GM21390 (cell line): ENCODE results near the gene TOP3A.
"Not testable (repeated sequence)": the region's sequence is repeated elsewhere in the genome, so short reads cannot be mapped to it uniquely, and the experiment has no call there.

ENCODE experiments used
- ATAC-seq: cut with Tn5 transposase; IDR thresholded peaks from one replicate; pipeline ENCODE4 v1.9.1; 2021; ENCODE audit not compliant: unreplicated experiment

TOP3A gene

GRCh38 chr17:18324140-18325050 lies 9.6 kb upstream of the TOP3A start:
- no peak for ATAC-seq

DNA sequence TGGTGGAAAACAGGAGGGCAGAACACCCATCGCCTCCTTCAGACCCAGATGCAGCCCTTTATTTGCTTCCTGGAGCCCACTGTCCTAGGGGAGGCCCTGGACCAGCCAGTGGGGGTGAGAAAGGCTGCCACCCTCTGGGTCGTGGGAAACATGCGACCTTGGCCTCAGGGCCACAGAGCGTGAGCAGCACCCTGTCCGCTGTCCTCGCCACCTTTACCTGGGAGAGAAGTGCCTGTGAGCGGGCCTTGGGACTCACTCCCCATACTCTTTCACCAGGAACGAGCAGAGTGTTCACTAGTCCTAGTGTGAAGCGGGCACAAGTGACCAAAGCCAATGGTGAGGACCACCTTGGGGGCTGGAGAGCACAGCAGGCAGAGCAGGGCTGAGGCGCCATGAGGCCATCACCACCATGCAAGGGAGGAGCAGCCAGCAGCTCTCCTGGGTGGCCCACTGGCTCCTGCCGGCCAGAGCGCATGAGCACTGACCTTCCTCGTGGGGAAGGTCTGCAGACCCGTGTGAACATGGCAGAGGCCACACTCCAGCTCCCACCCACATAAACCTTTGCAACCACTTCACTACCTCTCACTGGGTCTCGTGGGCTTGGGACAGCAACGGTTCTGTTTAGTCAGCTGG lies 8.8 kb upstream of the TOP3A start:
- ATAC-seq = no peak

- ATAC-seq = no peak
Measured at GRCh38 chr17:18323007-18323406, 8.2 kb upstream of the TOP3A start.

- ATAC-seq = no peak
Measured at GRCh38 chr17:18322522-18322921, 7.7 kb upstream of the TOP3A start.

- ATAC-seq = no peak
Measured at GRCh38 chr17:18321309-18321708, 6.5 kb upstream of the TOP3A start.

DNA sequence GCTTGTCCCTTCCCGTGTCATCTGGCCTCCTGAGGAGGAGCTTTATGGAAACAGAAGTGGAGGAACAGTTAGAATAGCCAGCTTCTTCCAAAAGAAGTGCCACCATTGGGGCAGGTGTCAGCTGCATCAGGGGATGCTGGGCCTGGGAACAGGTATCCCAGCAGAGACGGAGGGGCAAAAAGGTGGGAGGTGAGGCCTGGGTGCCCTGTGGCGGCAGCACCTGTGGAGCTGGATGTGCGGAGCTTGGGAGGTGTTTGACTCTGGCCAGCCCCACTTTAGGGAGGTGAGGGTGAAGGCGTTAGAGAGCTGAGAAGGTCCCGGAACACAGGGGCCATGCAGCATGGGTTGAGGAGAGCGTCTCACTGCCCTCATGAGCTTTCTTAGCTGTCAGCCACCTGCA lies 5.5 kb upstream of the TOP3A start:
- ATAC-seq = no peak

DNA sequence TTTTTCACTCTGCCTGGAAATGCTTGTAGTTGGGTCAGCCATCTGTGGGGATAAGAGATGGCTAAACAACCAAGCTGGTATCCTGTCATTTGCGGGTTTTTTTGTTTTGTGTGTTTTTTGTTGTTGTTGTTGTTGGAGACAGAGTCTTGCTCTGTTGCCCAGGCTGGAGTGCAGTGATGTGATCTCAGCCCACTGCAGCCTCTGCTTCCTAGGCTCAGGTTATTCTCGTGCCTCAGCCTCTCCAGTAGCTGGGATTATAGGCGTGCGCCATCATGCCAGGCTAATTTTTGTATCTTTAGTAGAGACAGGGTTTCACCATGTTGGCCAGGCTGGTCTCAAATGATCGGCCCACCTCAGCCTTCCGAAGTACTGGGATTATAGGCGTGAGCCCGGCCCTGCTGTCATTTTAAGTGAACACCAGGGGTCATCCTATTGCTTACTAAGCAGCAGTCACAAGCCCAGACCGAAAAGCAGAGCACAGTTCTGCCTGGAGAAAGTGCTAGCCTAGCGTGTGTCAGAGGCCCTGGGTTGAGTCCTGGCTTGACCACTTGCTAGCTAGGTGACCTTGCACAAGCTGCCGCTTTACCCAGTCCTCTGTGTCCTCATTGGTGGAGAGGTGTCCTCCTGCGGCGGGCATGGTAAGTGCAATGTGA lies 4.9 kb upstream of the TOP3A start:
- ATAC-seq = no peak

- ATAC-seq = no peak
Measured at GRCh38 chr17:18318771-18319450, 4.1 kb upstream of the TOP3A start.

DNA sequence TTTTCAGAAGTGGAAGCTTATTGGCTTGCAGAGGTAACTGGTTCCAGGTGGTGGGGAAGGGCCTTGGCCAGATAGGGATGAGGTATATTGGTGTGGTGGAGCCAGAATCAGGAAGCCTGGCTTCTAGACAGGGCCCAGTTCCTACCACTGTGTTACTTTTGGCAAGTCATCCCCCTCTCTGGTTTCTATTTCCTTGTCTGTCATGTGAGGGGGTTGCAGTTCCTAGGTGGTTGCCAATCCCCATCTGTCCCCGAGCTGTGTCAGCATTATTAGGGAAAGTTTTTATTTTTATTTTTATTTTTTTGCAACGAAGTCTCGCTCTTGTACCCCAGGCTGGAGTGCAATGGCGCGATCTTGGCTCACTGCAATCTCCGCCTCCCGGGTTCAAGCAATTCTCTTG lies 3.3 kb upstream of the TOP3A start:
- ATAC-seq = no peak

GRCh38 chr17:18315961-18316360 lies 1.2 kb upstream of the TOP3A start:
- ATAC-seq = no peak

DNA sequence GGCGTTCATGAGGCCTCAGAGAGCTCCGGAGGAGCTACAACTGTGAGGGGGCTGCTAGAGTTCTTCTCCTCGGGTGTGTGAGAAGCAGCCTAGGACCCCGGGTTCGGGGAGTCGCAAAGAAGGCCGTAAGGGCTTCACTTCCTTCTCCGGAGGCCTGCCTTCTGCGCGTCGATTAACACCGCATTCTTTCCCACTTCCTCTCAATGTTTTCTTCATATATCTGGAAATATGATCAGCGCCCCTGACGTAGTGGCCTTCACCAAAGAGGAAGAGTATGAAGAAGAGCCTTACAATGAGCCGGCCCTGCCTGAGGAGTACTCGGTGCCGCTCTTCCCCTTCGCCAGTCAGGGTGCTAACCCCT lies 748 bp upstream of the TOP3A start:
- no peak for ATAC-seq

DNA sequence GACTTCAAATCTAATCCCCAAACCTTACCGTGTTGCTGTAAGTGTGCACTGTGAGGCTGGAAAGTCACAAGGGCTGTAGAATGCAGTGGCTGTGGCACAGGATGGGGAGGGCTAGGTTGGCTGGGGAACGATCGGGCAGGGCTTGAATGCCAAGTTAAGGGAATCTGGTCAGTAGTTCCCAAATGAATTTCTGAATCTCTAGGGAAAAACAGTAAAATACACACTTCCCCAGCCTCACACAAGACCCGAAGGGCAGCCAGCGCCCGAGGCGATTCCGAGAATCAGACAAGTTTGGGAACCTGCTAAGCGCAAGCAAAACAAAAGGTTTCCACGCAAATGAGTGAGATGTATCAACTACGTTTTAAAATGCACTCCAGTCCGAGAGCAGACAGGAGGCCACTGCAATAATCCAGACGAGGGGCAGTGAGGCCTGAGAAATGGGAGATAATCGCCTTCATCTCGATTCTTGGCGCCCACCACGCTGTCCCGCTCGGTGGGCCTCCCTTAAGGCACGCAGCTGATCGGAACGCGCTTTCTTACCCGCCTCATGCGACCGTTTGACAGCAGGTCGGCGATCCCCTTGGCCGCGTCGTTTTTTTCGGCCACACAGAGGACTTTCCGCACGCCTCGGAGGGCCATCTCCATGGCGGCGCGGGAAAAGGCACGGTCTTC lies 599 bp downstream of the TOP3A start:
- no peak for ATAC-seq

GRCh38 chr17:18309202-18309601 lies 5.6 kb downstream of the TOP3A start:
- no peak for ATAC-seq

DNA sequence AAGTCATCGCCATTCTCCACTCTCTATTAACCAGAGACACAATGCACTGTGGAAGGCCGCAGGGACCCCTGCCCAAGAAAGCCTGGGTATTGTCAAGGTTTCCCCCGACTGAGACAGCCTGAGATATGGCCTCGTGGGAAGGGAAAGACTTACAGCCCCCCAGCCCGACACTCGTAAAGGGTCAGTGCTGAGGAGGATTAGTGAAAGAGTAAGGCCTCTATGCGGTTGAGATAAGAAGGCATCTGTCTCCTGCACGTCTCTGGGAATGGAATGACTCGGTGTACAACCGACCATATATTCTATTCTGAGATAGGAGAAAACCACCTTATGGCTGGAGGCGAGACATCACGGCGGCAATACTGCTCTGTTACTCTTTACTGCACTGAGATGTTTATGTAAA lies 11.6 kb downstream of the TOP3A start:
- ATAC-seq = not testable (repeated sequence)

GRCh38 chr17:18300725-18301480 lies 13.9 kb downstream of the TOP3A start:
- ATAC-seq = no peak

- ATAC-seq = not testable (repeated sequence)
Measured at GRCh38 chr17:18298061-18298460, 16.7 kb downstream of the TOP3A start.

DNA sequence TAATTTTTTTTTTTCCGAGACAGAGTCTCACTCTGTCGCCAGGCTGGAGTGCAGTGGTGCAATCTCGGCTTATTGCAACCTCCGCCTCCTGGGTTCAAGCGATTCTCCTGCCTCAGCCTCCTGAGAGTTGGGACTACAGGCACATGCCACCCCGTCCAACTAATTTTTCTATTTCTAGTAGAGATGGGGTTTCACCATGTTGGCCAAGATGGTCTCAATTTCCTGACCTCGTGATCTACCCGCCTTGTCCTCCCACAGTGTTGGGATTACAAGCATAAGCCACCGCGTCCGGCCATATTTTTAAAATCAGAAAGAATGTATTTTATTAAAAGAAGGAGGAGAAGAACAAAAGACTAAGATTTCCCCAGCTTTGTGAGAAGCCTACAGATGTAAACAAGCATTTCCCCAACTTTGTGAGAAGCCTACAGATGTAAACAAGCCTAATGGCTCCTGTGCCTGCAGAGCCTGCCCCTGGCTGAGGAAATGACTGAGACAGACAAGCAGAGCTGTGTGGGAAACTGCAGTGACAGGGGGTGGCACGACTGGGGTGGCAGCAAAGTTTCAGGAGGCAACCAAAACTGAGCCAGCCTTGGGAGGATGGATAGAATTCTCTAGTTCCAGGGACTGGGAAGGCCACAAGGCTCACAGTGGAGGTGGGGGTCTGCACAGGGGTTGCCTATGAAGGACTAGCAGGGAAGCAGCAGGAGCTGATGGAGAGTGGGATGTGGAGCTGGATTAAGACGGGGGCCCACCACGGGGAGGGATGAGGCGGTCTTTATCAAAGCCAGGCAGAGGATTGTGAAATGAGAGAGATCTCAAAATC lies 22.9 kb downstream of the TOP3A start:
- no peak for ATAC-seq

GRCh38 chr17:18285296-18285695 lies 29.5 kb downstream of the TOP3A start:
- no peak for ATAC-seq

DNA sequence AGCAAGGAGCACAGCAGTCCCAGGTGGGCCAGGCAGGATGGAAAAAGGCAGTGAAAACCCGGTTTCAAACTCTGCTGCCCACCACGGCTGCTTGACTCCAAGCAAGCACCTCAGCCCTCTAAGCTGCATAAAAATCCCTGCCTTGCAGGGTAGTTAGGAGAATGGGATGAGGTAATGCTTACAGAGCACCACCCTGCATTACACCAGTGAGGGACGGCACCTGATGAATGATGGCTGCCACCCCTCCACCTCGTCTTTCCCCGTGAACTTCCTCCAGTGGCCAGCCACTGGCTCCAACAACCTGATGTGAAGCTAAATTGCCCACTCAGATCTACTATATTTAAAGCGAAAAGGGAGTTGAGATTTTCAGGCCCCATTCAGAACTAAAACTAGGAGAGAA lies 33.0 kb downstream of the TOP3A start:
- no peak for ATAC-seq
